Measurements from ENCODE around the gene CADPS. TPM values are rescaled to one million over a fixed set of nuclear protein-coding genes. Genes with fewer than 3 reads are reported as not detected.

CADPS gene
- total RNA-seq, 1 donor from 2014 or later, result 2.7 TPM

DNA sequence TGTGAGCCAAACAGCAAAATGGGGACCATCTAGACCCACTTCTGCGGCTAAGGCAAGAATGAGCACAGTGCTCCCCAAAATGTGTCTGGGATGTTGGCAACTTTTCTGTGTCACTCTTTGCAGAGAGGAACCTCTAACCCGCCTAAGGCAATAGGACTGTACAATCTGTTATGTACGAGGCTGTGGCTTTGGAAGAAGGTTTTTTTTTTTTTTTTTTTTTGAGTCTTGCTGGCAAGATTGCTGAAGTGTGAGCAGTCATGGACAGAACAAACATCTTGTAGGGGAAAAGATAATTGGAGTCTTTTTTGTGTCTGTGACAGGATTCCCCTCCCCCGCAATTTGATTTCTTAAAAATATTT is 509.1 kb downstream of the CADPS start:
- H3K4me3 ChIP-seq, result no peak overlapping the region
- H3K9me3 ChIP-seq, result no peaks in the 10 kb centered on the region
- no peak for DNase-seq
- no peak for ATAC-seq
- H3K27me3 ChIP-seq (ENCODE audit: low read depth), result peaks cover 60% of the 10 kb centered on the region
- no peak overlapping the region for H3K27ac ChIP-seq
- TF ChIP-seq, protein P1, sequence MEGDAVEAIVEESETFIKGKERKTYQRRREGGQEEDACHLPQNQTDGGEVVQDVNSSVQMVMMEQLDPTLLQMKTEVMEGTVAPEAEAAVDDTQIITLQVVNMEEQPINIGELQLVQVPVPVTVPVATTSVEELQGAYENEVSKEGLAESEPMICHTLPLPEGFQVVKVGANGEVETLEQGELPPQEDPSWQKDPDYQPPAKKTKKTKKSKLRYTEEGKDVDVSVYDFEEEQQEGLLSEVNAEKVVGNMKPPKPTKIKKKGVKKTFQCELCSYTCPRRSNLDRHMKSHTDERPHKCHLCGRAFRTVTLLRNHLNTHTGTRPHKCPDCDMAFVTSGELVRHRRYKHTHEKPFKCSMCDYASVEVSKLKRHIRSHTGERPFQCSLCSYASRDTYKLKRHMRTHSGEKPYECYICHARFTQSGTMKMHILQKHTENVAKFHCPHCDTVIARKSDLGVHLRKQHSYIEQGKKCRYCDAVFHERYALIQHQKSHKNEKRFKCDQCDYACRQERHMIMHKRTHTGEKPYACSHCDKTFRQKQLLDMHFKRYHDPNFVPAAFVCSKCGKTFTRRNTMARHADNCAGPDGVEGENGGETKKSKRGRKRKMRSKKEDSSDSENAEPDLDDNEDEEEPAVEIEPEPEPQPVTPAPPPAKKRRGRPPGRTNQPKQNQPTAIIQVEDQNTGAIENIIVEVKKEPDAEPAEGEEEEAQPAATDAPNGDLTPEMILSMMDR (IDR thresholded peaks at IDR 0.05), result no peak
- H3K36me3 ChIP-seq, result no peaks in the 10 kb centered on the region
- intact Hi-C loops (cut with DNase I), result no loop called here
- H3K4me1 ChIP-seq, result peaks cover 13% of the 10 kb centered on the region

DNA sequence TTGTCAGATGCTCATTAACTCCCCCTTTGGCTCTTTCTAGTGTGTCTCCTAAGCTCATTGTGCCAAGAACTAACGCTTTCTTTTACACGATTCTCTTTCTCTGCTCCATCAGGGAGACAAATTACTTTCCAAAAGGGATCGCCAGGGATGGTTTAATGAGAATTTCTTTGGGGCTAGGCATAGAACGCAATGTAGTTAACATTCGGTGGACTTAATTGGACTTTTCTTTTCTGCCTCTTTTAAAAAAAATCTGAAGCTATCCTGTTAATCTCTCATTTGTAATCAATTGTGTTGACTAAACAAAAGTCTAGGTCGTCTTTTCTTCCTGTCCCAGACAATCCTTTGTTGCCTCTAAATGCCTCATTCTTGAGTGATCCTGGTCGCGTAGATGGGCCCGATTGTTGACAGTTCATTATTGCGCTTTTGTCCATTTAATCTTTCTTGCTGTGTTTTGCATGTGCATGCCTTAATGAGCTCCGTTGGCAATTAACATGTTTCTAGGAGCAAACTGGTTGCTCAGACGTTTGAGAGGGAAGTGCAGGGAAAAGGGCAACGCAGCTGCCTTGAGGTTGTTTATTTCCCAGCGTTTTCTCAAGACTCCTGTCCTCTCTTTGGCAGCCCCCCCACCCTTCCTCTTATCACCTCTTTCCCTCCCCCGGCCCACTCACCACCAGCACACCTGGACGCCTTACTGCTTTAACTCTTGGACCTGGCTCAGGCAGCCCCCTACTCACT is 509.7 kb downstream of the CADPS start:
- Histone ChIP-seq H3K9me3 (no peaks in the 10 kb centered on the region), H3K4me1 (peaks cover 13% of the 10 kb centered on the region), H3K27ac (no peak overlapping the region), H3K27me3 (ENCODE audit: low read depth) (peaks cover 55% of the 10 kb centered on the region), H3K4me3 (no peak overlapping the region), H3K36me3 (no peaks in the 10 kb centered on the region)
- no peak for ATAC-seq
- TF ChIP-seq, protein P1 (IDR thresholded peaks at IDR 0.05), result no peak
- no peak for DNase-seq
- intact Hi-C loops (cut with DNase I), result no loop called here

DNA sequence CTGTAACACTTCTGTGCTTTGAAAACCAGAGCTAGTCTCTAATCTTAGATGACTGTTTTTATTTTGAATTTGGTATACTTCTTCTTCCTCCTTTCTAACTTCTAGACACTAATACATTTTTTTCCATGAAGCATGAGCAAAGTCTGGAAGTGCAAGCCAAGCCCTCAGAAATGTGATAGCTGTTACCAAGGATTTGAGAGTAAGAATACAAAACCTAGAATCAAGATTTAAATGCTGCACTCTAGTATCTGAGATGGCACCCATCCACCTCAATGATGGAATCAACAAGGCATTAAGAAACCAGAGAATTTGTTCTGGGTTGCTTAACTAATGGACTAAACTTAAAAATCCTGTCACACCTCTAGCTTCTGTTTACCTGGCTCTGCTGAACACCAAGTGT is 511.0 kb downstream of the CADPS start:
- H3K27ac ChIP-seq, result no peak overlapping the region
- peaks cover 41% of the 10 kb centered on the region for H3K27me3 ChIP-seq (ENCODE audit: low read depth)
- intact Hi-C loops (cut with DNase I), result no loop called here
- peaks cover 9% of the 10 kb centered on the region for H3K4me1 ChIP-seq
- TF ChIP-seq, protein P1 (IDR thresholded peaks at IDR 0.05), result no peak
- no peaks in the 10 kb centered on the region for H3K9me3 ChIP-seq
- ATAC-seq, result no peak
- no peak overlapping the region for H3K4me3 ChIP-seq
- no peaks in the 10 kb centered on the region for H3K36me3 ChIP-seq
- no peak for DNase-seq

DNA sequence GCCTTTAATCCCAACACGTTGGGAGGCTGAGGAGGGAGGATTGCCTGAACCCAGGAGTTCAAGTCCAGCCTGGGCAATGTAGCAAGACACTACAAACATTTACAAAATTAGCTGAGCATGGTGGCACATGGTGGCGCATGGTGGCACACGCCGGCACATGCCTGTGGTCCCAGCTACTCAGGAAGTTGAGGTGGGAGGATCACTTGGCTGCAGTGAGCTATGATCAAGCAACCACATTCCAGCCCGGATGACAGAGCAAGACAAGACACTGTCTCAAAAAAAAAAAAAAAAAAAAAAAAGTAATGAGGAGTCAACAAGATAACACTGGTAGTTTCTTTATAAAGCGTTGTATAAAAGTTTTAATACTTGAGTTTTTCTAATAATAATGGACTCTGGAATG is 511.9 kb downstream of the CADPS start:
- intact Hi-C loops (cut with DNase I), result no loop called here
- DNase-seq (no peak), ATAC-seq (no peak)
- Histone ChIP-seq H3K4me3 (no peak overlapping the region), H3K36me3 (no peaks in the 10 kb centered on the region), H3K4me1 (no peaks in the 10 kb centered on the region), H3K27ac (no peak overlapping the region), H3K27me3 (ENCODE audit: low read depth) (peaks cover 32% of the 10 kb centered on the region), H3K9me3 (no peaks in the 10 kb centered on the region)
- TF ChIP-seq, protein P1 (IDR thresholded peaks at IDR 0.05), result no peak

DNA sequence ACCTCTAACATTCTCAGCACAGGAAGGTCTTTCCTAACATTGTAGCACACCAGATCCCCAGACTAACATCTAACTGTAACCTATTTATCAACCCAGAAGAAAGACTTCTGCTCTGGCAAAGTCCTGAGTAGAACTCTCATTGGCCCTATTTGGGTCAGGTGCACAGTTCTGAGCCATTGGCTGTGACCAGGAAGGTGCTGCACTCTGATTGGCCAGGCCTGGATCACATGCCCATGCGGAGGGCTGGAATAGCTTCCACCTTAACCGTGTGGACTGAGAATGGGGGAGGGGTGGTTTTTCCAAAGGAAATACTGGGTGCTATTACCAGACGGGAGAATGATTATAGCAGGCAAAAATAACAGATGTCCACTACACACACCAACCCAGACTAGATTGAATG is 513.4 kb downstream of the CADPS start:
- no peak overlapping the region for H3K4me3 ChIP-seq
- H3K27me3 ChIP-seq (ENCODE audit: low read depth), result peaks cover 18% of the 10 kb centered on the region
- no peaks in the 10 kb centered on the region for H3K4me1 ChIP-seq
- no peaks in the 10 kb centered on the region for H3K9me3 ChIP-seq
- H3K36me3 ChIP-seq, result no peaks in the 10 kb centered on the region
- intact Hi-C loops (cut with DNase I), result no loop called here
- TF ChIP-seq, protein P1 (IDR thresholded peaks at IDR 0.05), result no peak
- DNase-seq, result no peak
- ATAC-seq, result no peak
- H3K27ac ChIP-seq, result no peak overlapping the region
